Measurements from ENCODE around the gene UBTF.

Gene UBTF

GRCh38 chr17:44155488-44155887 is 64.0 kb downstream of the UBTF start:
- Histone ChIP-seq H3K27me3 (ENCODE audit: low read depth, low read length) (no peaks in the 10 kb centered on the region), H3K9ac (ENCODE audit: low read length) (no peak overlapping the region), H4K20me1 (ENCODE audit: insufficient read depth, low read length) (no peaks in the 10 kb centered on the region), H3K4me3 (ENCODE audit: low read length) (no peak overlapping the region), H3K9me3 (ENCODE audit: insufficient read depth, low read length) (no peaks in the 10 kb centered on the region), H3K27ac (ENCODE audit: low read length) (no peak overlapping the region), H3K36me3 (replicated peaks; ENCODE audit: low read depth, low read length) (peaks cover 24% of the 10 kb centered on the region), H2AFZ (ENCODE audit: low read depth, low read length) (no peak overlapping the region), H3K4me1 (ENCODE audit: low read length) (peaks cover 12% of the 10 kb centered on the region), H3K79me2 (ENCODE audit: low read length) (peaks cover 16% of the 10 kb centered on the region), H3K4me2 (ENCODE audit: low read length) (no peak overlapping the region)
- no peak for TF ChIP-seq CTCF (IDR thresholded peaks at IDR 0.05; ENCODE audit: low read depth, low read length)
- TF ChIP-seq EZH2phosphoT487 (IDR thresholded peaks at IDR 0.05; ENCODE audit: low read depth), result no peak

All from OCI-LY3 (cell line).